GM12875 (cell line): ENCODE measurements around the gene SGCD.

Experiments
- H3K4me3 ChIP-seq: one replicate; pipeline ENCODE4 v1.5.1; 2011; ENCODE audit warnings: low read depth, low read length, control low read depth
- TF ChIP-seq, protein P1 (sequence below): IDR thresholded peaks from 2 replicates; pipeline ENCODE4 v1.5.1; 2011; ENCODE audit warnings: low read depth, mild to moderate bottlenecking, control low read depth, inconsistent platforms, low read length, moderate library complexity, borderline replicate concordance; ENCODE audit not compliant: insufficient read depth

Gene SGCD

DNA sequence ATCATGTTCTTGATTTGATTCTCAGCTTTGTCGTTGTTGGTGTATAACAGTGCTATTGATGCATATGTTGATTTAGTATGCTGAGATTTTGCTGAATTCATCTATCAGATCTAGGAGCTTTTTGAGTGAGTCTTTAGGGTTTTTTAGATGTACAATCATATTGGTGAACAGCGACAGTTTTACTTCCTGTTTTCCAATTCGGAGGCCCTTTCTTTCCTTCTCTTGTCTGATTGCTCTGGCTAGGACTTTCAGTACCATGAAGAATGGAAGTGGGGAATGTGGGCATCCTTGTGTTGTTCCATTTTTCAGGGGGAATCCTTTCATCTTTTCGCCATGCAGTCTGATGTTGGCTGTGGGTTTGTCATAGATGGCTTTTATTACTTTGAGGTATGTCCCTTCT lies 100.4 kb downstream of the SGCD start:
- TF ChIP-seq, protein P1, sequence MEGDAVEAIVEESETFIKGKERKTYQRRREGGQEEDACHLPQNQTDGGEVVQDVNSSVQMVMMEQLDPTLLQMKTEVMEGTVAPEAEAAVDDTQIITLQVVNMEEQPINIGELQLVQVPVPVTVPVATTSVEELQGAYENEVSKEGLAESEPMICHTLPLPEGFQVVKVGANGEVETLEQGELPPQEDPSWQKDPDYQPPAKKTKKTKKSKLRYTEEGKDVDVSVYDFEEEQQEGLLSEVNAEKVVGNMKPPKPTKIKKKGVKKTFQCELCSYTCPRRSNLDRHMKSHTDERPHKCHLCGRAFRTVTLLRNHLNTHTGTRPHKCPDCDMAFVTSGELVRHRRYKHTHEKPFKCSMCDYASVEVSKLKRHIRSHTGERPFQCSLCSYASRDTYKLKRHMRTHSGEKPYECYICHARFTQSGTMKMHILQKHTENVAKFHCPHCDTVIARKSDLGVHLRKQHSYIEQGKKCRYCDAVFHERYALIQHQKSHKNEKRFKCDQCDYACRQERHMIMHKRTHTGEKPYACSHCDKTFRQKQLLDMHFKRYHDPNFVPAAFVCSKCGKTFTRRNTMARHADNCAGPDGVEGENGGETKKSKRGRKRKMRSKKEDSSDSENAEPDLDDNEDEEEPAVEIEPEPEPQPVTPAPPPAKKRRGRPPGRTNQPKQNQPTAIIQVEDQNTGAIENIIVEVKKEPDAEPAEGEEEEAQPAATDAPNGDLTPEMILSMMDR: no peak
- H3K4me3 ChIP-seq: no peak overlapping the region

GRCh38 chr5:156431956-156432829 lies 105.2 kb downstream of the SGCD start:
- TF ChIP-seq, protein P1: no peak
- no peak overlapping the region for H3K4me3 ChIP-seq

- TF ChIP-seq, protein P1: no peak
- H3K4me3 ChIP-seq: no peak overlapping the region
Measured at GRCh38 chr5:156432830-156433105, 105.8 kb downstream of the SGCD start.

DNA sequence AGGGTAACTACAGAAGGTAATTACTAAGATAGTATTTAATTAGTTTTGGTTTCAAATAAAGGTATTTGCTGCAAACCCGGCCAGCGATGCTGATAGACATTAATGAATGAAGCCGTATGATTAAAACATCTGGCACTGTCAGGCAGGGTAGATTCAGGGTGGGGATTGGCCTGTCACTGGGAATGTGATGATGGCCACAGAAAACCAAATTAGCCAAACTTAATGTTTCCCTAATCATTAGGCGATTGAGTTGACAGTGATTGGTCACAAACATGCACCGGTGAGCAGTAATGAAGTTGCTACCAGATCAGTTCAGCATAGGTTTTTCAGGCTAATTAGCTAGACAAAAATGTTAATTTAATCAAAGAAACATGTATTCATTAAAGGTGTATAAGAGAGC lies 107.5 kb downstream of the SGCD start:
- H3K4me3 ChIP-seq: no peak overlapping the region
- TF ChIP-seq, protein P1: no peak

DNA sequence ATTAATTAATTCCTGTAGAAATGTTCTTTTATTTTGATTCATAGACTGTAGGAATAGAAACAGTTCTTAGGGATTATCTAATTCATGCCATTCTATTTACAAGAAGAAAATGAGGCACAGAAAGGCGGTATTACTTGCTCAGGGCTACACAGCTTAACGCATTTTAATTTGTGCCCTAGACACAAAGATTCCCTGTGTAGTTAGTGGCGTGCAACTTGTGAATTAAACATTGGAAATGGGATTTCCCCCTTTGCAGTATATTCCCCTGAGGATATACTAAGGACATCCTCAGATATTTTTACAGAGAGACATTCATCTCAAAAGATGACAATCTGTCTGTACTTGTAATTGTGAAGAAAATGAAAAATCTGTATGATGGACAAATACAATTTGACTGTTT lies 108.1 kb downstream of the SGCD start:
- H3K4me3 ChIP-seq: no peak overlapping the region
- TF ChIP-seq, protein P1: no peak

DNA sequence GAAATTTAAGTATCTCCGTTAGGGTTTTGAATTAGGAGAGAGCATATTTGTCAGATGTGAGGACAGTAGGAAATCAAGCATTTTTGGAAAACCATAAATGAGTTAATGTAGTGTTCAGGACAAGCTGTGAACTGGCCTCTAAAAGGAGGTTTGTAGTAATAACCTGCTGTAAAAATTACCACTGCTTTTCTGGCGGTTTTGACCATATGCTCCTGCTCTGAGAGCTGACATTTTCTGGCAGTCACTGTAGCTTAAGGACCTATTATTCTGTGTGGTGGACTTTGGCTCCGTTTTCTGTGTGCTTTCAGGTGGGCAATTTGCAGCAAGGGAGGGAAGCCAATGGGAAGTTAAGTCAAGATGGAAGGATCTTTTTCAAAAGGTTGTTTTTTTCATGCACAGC lies 111.1 kb downstream of the SGCD start:
- TF ChIP-seq, protein P1: no peak
- H3K4me3 ChIP-seq: no peak overlapping the region

- TF ChIP-seq, protein P1: no peak
Measured at GRCh38 chr5:156444753-156445291, 117.9 kb downstream of the SGCD start.

More at GRCh38 chr5:156444753-156445291, 117.9 kb downstream of the SGCD start:
- no peak overlapping the region for H3K4me3 ChIP-seq
